Endothelial cell of umbilical vein (primary cell): ENCODE results near the gene CCNL2.

Experiments used
- MAX ChIP-seq: IDR thresholded peaks from 2 replicates; pipeline ENCODE4 v1.6.1; 2011; ENCODE audit not compliant: insufficient read depth, insufficient read length
- POLR2AphosphoS5 ChIP-seq: IDR thresholded peaks from 2 replicates; pipeline ENCODE4 v1.6.1; 2012; ENCODE audit warnings: low read depth, mild to moderate bottlenecking, control low read depth, low read length, moderate library complexity; ENCODE audit not compliant: insufficient read depth
- TF ChIP-seq, protein P1 (sequence below), 2 donors: IDR thresholded peaks; 1 replicate in 1 of 2; 2 replicates in 1 of 2; pipeline ENCODE4 v1.5.1; 2011; ENCODE audit warnings: low read length in 2 of 2, mild to moderate bottlenecking in 2 of 2, moderate library complexity in 2 of 2, control low read depth in 1 of 2, inconsistent platforms in 1 of 2, low read depth in 1 of 2; ENCODE audit not compliant: insufficient read depth in 1 of 2; ENCODE audit errors: extremely low read depth in 1 of 2

DNA sequence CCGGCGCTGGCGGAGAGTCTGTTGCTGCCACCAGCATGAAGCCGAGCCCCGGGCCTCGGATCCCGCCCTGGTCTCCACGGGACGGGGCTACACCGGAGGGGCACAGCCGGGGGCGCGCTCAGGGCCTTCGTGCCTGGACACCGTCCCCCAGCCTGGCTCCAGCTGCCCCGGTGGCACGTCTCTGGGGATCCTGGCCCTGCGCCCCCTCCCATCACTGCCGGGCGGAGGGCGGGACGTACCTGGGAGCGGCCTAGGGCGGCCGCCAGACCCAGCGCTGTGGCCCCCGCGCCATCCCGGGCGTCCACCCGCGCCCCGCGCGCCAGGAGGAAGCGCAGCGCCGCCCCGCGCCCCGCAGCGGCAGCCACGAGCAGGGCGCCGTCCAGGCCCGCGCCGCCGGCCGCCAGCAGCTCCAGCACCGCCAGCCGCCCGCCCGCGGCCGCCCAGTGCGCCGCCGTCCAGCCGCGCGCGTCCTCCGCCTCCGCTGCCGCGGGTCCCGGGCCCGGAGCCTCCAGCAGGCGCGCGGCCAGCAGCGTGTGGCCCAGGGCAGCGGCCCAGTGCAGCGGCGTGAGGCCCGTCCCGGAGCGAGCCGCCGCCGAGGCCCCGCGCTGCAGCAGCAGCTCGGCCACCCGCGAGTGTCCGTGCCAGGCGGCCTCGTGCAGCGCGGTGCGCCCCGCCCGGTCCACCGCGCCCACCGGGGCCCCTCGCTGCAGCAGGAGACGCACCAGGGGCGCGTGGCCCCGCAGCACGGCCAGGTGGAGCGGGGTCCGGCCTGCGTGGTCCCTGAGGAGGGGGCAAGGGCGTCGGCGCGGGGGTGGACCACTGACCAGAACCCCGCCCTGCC is 20.9 kb upstream of the CCNL2 start:
- TF ChIP-seq MAX (no peak), POLR2AphosphoS5 (no peak)
- TF ChIP-seq, protein P1, sequence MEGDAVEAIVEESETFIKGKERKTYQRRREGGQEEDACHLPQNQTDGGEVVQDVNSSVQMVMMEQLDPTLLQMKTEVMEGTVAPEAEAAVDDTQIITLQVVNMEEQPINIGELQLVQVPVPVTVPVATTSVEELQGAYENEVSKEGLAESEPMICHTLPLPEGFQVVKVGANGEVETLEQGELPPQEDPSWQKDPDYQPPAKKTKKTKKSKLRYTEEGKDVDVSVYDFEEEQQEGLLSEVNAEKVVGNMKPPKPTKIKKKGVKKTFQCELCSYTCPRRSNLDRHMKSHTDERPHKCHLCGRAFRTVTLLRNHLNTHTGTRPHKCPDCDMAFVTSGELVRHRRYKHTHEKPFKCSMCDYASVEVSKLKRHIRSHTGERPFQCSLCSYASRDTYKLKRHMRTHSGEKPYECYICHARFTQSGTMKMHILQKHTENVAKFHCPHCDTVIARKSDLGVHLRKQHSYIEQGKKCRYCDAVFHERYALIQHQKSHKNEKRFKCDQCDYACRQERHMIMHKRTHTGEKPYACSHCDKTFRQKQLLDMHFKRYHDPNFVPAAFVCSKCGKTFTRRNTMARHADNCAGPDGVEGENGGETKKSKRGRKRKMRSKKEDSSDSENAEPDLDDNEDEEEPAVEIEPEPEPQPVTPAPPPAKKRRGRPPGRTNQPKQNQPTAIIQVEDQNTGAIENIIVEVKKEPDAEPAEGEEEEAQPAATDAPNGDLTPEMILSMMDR (IDR thresholded peaks at IDR 0.05; ENCODE audit: extremely low read depth in 1 of 2, insufficient read depth in 1 of 2, low read depth in 1 of 2, low read length in 2 of 2), result no peak
